MM.1S (cell line): ENCODE measurements around the gene LRCH1.

Source experiments
- CTCF ChIP-seq: fragments of 300-600 bp; sonication (generic); IDR thresholded peaks from 2 replicates; pipeline ENCODE4 v1.5.1; 2016; ENCODE audit warnings: antibody characterized with exemption, low read length, mixed read lengths
- EZH2 ChIP-seq: fragments of 300-600 bp; sonication (generic); optimal IDR thresholded peaks from 2 replicates; pipeline ENCODE3; 2017; ENCODE audit warnings: low read depth, mild to moderate bottlenecking, antibody characterized with exemption, low read length, mixed read lengths

GRCh38 chr13:46576762-46577161, 23.8 kb downstream of the LRCH1 start:
- TF ChIP-seq CTCF (no peak), EZH2 (no peak)
